H1 (cell line): ENCODE measurements around the gene SRGAP3. TPM values are rescaled to one million over a fixed set of nuclear protein-coding genes. Genes with fewer than 3 reads are reported as not detected.

ENCODE experiments used
- CTCF ChIA-PET: fragments of 300-600 bp; sonication (Branson Sonifier 250); formaldehyde crosslinking; loops from one replicate; lab custom pipeline; 2021; ENCODE audit not compliant: partially characterized antibody; lab: Charles Lee
- POLR2A ChIA-PET: fragments of 300-600 bp; sonication (Branson Sonifier 250); formaldehyde crosslinking; loops from one replicate; lab custom pipeline; 2021; ENCODE audit warnings: inconsistent platforms; ENCODE audit not compliant: partially characterized antibody; lab: Charles Lee
- DNase-seq, 2 experiments: peaks; one replicate each; pipeline versions ENCODE4 v3.0.0 to v3.0.0-alpha.2; 2010 to 2022; ENCODE audit warnings: low spot score in 2 of 2, low read depth in 1 of 2, mixed read lengths in 1 of 2
- FAIRE-seq: peaks from 2 replicates; lab custom pipeline; 2011; peaks lifted over from hg19 to GRCh38; lab: Jason Lieb, UNC
- H2AFZ ChIP-seq: 2 replicates; pipeline ENCODE4 v1.8.1; 2012; ENCODE audit warnings: low read length, inconsistent platforms
- H2AK5ac ChIP-seq: 2 replicates; pipeline ENCODE4 v1.6.1; 2013; ENCODE audit warnings: low read depth, low read length
- H2BK120ac ChIP-seq: replicated peaks from 2 replicates; pipeline ENCODE3; 2013; ENCODE audit warnings: low read depth, low read length, inconsistent platforms
- H2BK12ac ChIP-seq: 2 replicates; pipeline ENCODE4 v1.6.1; 2013; ENCODE audit warnings: low read depth, low read length
- H2BK15ac ChIP-seq: 2 replicates; pipeline ENCODE4 v1.6.1; 2013; ENCODE audit warnings: low read length
- H2BK20ac ChIP-seq: 2 replicates; pipeline ENCODE4 v1.6.1; 2013; ENCODE audit warnings: low read length
- H2BK5ac ChIP-seq: 2 replicates; pipeline ENCODE4 v1.6.1; 2013; ENCODE audit warnings: low read depth, low read length
- H3K14ac ChIP-seq: 2 replicates; pipeline ENCODE4 v1.6.1; 2013; ENCODE audit warnings: inconsistent platforms; ENCODE audit not compliant: insufficient read length
- H3K18ac ChIP-seq: 2 replicates; pipeline ENCODE4 v1.6.1; 2013; ENCODE audit warnings: low read length; ENCODE audit errors: extremely low read depth
- H3K23ac ChIP-seq: 2 replicates; pipeline ENCODE4 v1.6.1; 2013; ENCODE audit warnings: inconsistent platforms; ENCODE audit not compliant: insufficient read length
- H3K23me2 ChIP-seq: 2 replicates; pipeline ENCODE4 v1.6.1; 2013; ENCODE audit warnings: low read depth, low read length
- H3K27ac ChIP-seq: 2 replicates; pipeline ENCODE4 v1.6.1; 2011; ENCODE audit warnings: low read depth, low read length, inconsistent platforms
- H3K27me3 ChIP-seq, 4 experiments: replicated peaks in 1 of 4; 1 replicate in 1 of 4; 2 replicates in 3 of 4; pipeline versions ENCODE4 v1.6.1 to v1.8.1; 2011 to 2013; ENCODE audit warnings: low read length in 3 of 4, mild to moderate bottlenecking in 3 of 4, inconsistent platforms in 2 of 4, mixed read lengths in 2 of 4, moderate library complexity in 1 of 4; ENCODE audit not compliant: control insufficient read depth in 3 of 4, insufficient read depth in 3 of 4; ENCODE audit errors: extremely low read depth in 1 of 4
- H3K36me3 ChIP-seq, 4 experiments: 2 replicates each; pipeline versions ENCODE4 v1.6.1 to v1.8.1; 2011 to 2013; ENCODE audit warnings: mild to moderate bottlenecking in 4 of 4, low read length in 3 of 4, moderate library complexity in 2 of 4, control low read depth in 1 of 4, inconsistent platforms in 1 of 4; ENCODE audit not compliant: insufficient read depth in 4 of 4, control insufficient read depth in 2 of 4
- H3K4ac ChIP-seq: replicated peaks from 2 replicates; pipeline ENCODE3; 2013; ENCODE audit warnings: low read length, low read depth, mixed read lengths, inconsistent platforms; ENCODE audit not compliant: insufficient read length
- H3K4me1 ChIP-seq, 4 experiments: replicated peaks in 1 of 4; 1 replicate in 1 of 4; 2 replicates in 3 of 4; pipeline versions ENCODE4 v1.6.1 to v1.8.1; 2011 to 2013; ENCODE audit warnings: low read length in 3 of 4, inconsistent platforms in 2 of 4, mixed read lengths in 1 of 4; ENCODE audit not compliant: insufficient read depth in 4 of 4, control insufficient read depth in 3 of 4
- H3K4me2 ChIP-seq, 2 experiments: 2 replicates each; pipeline versions ENCODE4 v1.6.1 to v1.8.1; 2011 to 2013; ENCODE audit warnings: low read depth in 2 of 2, low read length in 2 of 2, control low read depth in 1 of 2, inconsistent platforms in 1 of 2, mild to moderate bottlenecking in 1 of 2; ENCODE audit not compliant: insufficient read depth in 1 of 2
- H3K4me3 ChIP-seq, 4 experiments: fragments of 200-600, 300-600 bp in 1 of 4; sonication (generic), shearing (Covaris generic), sonication (Bioruptor Twin) in 1 of 4; 2 replicates each; pipeline versions ENCODE4 v1.5.1 to v1.8.1; 2011 to 2016; ENCODE audit warnings: low read length in 4 of 4, low read depth in 3 of 4, control low read depth in 2 of 4, inconsistent platforms in 2 of 4, mild to moderate bottlenecking in 2 of 4, mixed read lengths in 1 of 4, moderate library complexity in 1 of 4; ENCODE audit not compliant: insufficient read depth in 2 of 4; ENCODE audit errors: extremely low read depth in 1 of 4
- H3K56ac ChIP-seq: replicated peaks from 2 replicates; pipeline ENCODE3; 2013; ENCODE audit warnings: low read depth, mild to moderate bottlenecking, mixed read lengths, low read length, inconsistent platforms; ENCODE audit not compliant: insufficient read length
- H3K79me1 ChIP-seq: 2 replicates; pipeline ENCODE4 v1.6.1; 2013; ENCODE audit warnings: low read depth, low read length, control low read depth
- H3K79me2 ChIP-seq, 2 experiments: 2 replicates each; pipeline versions ENCODE4 v1.6.1 to v1.8.1; 2012 to 2013; ENCODE audit warnings: low read length in 2 of 2, mild to moderate bottlenecking in 2 of 2, inconsistent platforms in 1 of 2; ENCODE audit not compliant: insufficient read depth in 2 of 2, control insufficient read depth in 1 of 2
- H3K9ac ChIP-seq, 4 experiments: replicated peaks in 1 of 4; 1 replicate in 1 of 4; 2 replicates in 3 of 4; pipeline versions ENCODE4 v1.6.1 to v1.8.1; 2011 to 2013; ENCODE audit warnings: low read depth in 3 of 4, low read length in 3 of 4, control low read depth in 2 of 4, mild to moderate bottlenecking in 2 of 4, moderate library complexity in 2 of 4, inconsistent platforms in 1 of 4; ENCODE audit errors: extremely low read depth in 1 of 4
- H3K9me3 ChIP-seq, 2 experiments: 2 replicates each; pipeline versions ENCODE4 v1.6.1 to v1.8.1; 2012 to 2013; ENCODE audit warnings: mild to moderate bottlenecking in 2 of 2, moderate library complexity in 2 of 2, control low read depth in 1 of 2, inconsistent platforms in 1 of 2, low read depth in 1 of 2, low read length in 1 of 2, mixed read lengths in 1 of 2; ENCODE audit not compliant: insufficient read depth in 2 of 2
- H4K20me1 ChIP-seq, 2 experiments: replicated peaks in 1 of 2; 2 replicates each; pipeline versions ENCODE3 to v1.8.1; 2011 to 2013; ENCODE audit warnings: inconsistent platforms in 2 of 2, low read length in 2 of 2, mild to moderate bottlenecking in 1 of 2; ENCODE audit not compliant: insufficient read depth in 2 of 2, control insufficient read depth in 1 of 2
- H4K5ac ChIP-seq: 2 replicates; pipeline ENCODE4 v1.6.1; 2013; ENCODE audit warnings: low read length, low read depth, mixed read lengths, inconsistent platforms; ENCODE audit not compliant: insufficient read length
- H4K8ac ChIP-seq: 2 replicates; pipeline ENCODE4 v1.8.0; 2013; ENCODE audit warnings: mild to moderate bottlenecking, moderate library complexity, low read length, inconsistent platforms; ENCODE audit not compliant: insufficient read depth; ENCODE audit errors: extremely low read depth
- H4K91ac ChIP-seq: replicated peaks from 2 replicates; pipeline ENCODE3; 2013; ENCODE audit warnings: low read length, mixed read lengths, inconsistent platforms; ENCODE audit not compliant: insufficient read length
- EP300 ChIP-seq, 2 experiments: IDR thresholded peaks; 1 replicate in 1 of 2; 2 replicates in 1 of 2; pipeline ENCODE4 v1.6.1; 2011 to 2012; ENCODE audit warnings: low read depth in 2 of 2, low read length in 2 of 2, mild to moderate bottlenecking in 2 of 2, borderline replicate concordance in 1 of 2, inconsistent platforms in 1 of 2, moderate library complexity in 1 of 2
- GABPA ChIP-seq: IDR thresholded peaks from 2 replicates; pipeline ENCODE4 v1.6.1; 2011; ENCODE audit warnings: mild to moderate bottlenecking, low read length, moderate library complexity, borderline replicate concordance; ENCODE audit not compliant: insufficient read depth
- JUN ChIP-seq: IDR thresholded peaks from 2 replicates; pipeline ENCODE4 v1.6.1; 2011; ENCODE audit warnings: low read depth, mild to moderate bottlenecking, improper control_type of control experiment, low read length
- RBBP5 ChIP-seq: IDR thresholded peaks from 2 replicates; pipeline ENCODE4 v1.7.1; 2012; ENCODE audit warnings: low read depth, mild to moderate bottlenecking, inconsistent platforms, low read length, moderate library complexity, borderline replicate concordance
- WGBS, 2 experiments: shearing (Covaris generic) in 1 of 2; methylation state at CpG; one replicate each; pipeline versions ENCODE4 v1.1.6 to v1.1.7; 2013 to 2015; ENCODE audit warnings: low lambda C conversion rate in 2 of 2, mixed read lengths in 2 of 2, inconsistent platforms in 1 of 2, low coverage in 1 of 2, missing lambda C conversion rate in 1 of 2; ENCODE audit not compliant: insufficient replicate concordance in 2 of 2, insufficient coverage in 1 of 2, insufficient read length in 1 of 2; ENCODE audit errors: extremely low coverage in 1 of 2, missing lambda C conversion rate in 1 of 2; 5-methylcytosine and 5-hydroxymethylcytosine counted together
- polyA plus RNA-seq, 7 experiments: library from polyadenylated mRNA; depleted of rRNA in 3 of 7; stranded (reverse) in 5 of 7; unstranded in 2 of 7; fragments of >200 nt in 5 of 7; fragments of 200-250 nt in 2 of 7; gene quantifications; 1 replicate in 5 of 7; 2 replicates in 1 of 7; 4 replicates in 1 of 7; pipeline versions ENCODE4 v1.2.1 to v1.2.3, GENCODE V29; 2011 to 2013; ENCODE audit warnings: missing spikeins in 2 of 7, mixed read lengths in 2 of 7
- total RNA-seq: library from RNA; stranded (reverse); fragmentation: NEBNext Ultra II Directional; extraction: Animal tissue kit (Norgen Biotek cat#: 25700); gene quantifications from 2 replicates; pipeline ENCODE4 v1.2.1, GENCODE V29; 2021

SRGAP3 gene
- total and polyA plus RNA-seq, 2 of the 8 experiments (the other 6 are each of a cell fraction or from before 2014, with no cell fraction given): 5.8 to 11.4 TPM

- Histone ChIP-seq H2BK15ac (no peak overlapping the region), H3K23ac (no peak overlapping the region), H2BK20ac (peak overlapping the region; percentile 9; the same call in 1 of the 2 replicates), H2AK5ac (no peak overlapping the region; the same call in 1 of the 2 replicates), H2BK5ac (no peak overlapping the region; the same call in 1 of the 2 replicates), H3K14ac (no peak overlapping the region), H3K4ac (no peak overlapping the region), H3K56ac (no peak overlapping the region), H4K8ac (no peak overlapping the region), H4K5ac (no peak overlapping the region), H4K20me1 (peaks cover 0 to 1% of the 10 kb centered on the region in 2 experiments), H3K4me3 (0 out of 8 replicates have a peak overlapping the region, but pooled peaks of 1 of the 4 experiments have one; percentile 4), H3K27ac (no peak overlapping the region), H3K79me2 (no peaks in the 10 kb centered on the region), H3K18ac (no peak overlapping the region), H3K36me3 (no peaks in the 10 kb centered on the region), H2BK12ac (no peak overlapping the region), H4K91ac (no peak overlapping the region), H3K4me1 (peaks cover 12 to 22% (median 20%) of the 10 kb centered on the region in 4 experiments), H2BK120ac (no peak overlapping the region), H3K27me3 (no peaks in the 10 kb centered on the region; a peak in 2 of 7 replicates), H3K9me3 (no peaks in the 10 kb centered on the region), H3K23me2 (no peaks in the 10 kb centered on the region), H2AFZ (no peak overlapping the region), H3K79me1 (no peaks in the 10 kb centered on the region), H3K4me2 (peak overlapping the region; percentile 30 to 47), H3K9ac (no peak overlapping the region)
- POLR2A ChIA-PET: interaction anchor here (0.5 kb wide), 1 partner anchor 90 kb away, joined by 3 read pairs; no protein-coding TSS in a partner anchor
- FAIRE-seq (no peak), DNase-seq (no peak)
- CTCF ChIA-PET: interaction anchor here (1.3 to 2.1 kb wide), 3 partner anchors 11 to 31 kb away, joined by 3 to 8 read pairs (median 4); partner anchors contain the start of gene SRGAP3
- 78% methylated on average over 4 of the region's 4 CpGs; no CpG with 5 or more reads in 1 of the 2 experiments for WGBS, 2 experiments
- TF ChIP-seq RBBP5: no peak
- TF ChIP-seq EP300 (IDR thresholded peaks at IDR 0.05; ENCODE audit: borderline replicate concordance in 1 of 2, low read depth in 2 of 2, low read length in 2 of 2): no peak
- TF ChIP-seq GABPA: no peak
- no peak for TF ChIP-seq JUN
Measured at GRCh38 chr3:9226326-9226725, 23.1 kb downstream of the SRGAP3 start.
